Mesendoderm (in vitro differentiated cells): ENCODE measurements around the gene SART1.

Source experiments
- DNase-seq: peaks from one replicate; pipeline ENCODE4 v3.0.0; 2013
- H2AK5ac ChIP-seq: 2 replicates; pipeline ENCODE4 v1.6.1; 2013; ENCODE audit warnings: low read length, inconsistent platforms
- H2BK120ac ChIP-seq: 2 replicates; pipeline ENCODE4 v1.6.1; 2013; ENCODE audit warnings: low read depth, mild to moderate bottlenecking, low read length, moderate library complexity, mixed read lengths
- H2BK15ac ChIP-seq: replicated peaks from 2 replicates; pipeline ENCODE4 v1.6.1; 2013; ENCODE audit warnings: low read depth, mild to moderate bottlenecking, moderate library complexity
- H2BK5ac ChIP-seq: 2 replicates; pipeline ENCODE4 v1.6.1; 2013; ENCODE audit warnings: low read length, inconsistent platforms
- H3K18ac ChIP-seq: 2 replicates; pipeline ENCODE4 v1.6.1; 2013; ENCODE audit warnings: mild to moderate bottlenecking, low read length, mixed read lengths
- H3K23ac ChIP-seq: one replicate; pipeline ENCODE4 v1.6.1; 2013; ENCODE audit warnings: low read length
- H3K27ac ChIP-seq: 2 replicates; pipeline ENCODE4 v1.5.1; 2013; ENCODE audit warnings: low read depth, mild to moderate bottlenecking, inconsistent platforms, low read length, moderate library complexity
- H3K27me3 ChIP-seq: 2 replicates; pipeline ENCODE4 v1.6.1; 2013; ENCODE audit warnings: low read length, control low read depth, mild to moderate bottlenecking, inconsistent platforms; ENCODE audit not compliant: insufficient read depth, poor library complexity
- H3K36me3 ChIP-seq: 2 replicates; pipeline ENCODE4 v1.6.1; 2013; ENCODE audit warnings: low read length, inconsistent platforms; ENCODE audit not compliant: control insufficient read depth, insufficient read depth
- H3K4ac ChIP-seq: one replicate; pipeline ENCODE4 v1.6.1; 2013; ENCODE audit warnings: low read depth, mild to moderate bottlenecking, low read length, moderate library complexity
- H3K4me1 ChIP-seq: 2 replicates; pipeline ENCODE4 v1.6.1; 2013; ENCODE audit warnings: low read depth, low read length, inconsistent platforms; ENCODE audit not compliant: control insufficient read depth
- H3K4me2 ChIP-seq: 2 replicates; pipeline ENCODE4 v1.6.1; 2013; ENCODE audit warnings: low read length
- H3K4me3 ChIP-seq: 2 replicates; pipeline ENCODE4 v1.5.1; 2013; ENCODE audit warnings: mild to moderate bottlenecking, low read length
- H3K56ac ChIP-seq: one replicate; pipeline ENCODE4 v1.6.1; 2013; ENCODE audit warnings: low read length
- H3K79me1 ChIP-seq: 2 replicates; pipeline ENCODE4 v1.6.1; 2013; ENCODE audit warnings: low read length, inconsistent platforms
- H3K79me2 ChIP-seq: 2 replicates; pipeline ENCODE4 v1.6.1; 2013; ENCODE audit warnings: mild to moderate bottlenecking, low read length; ENCODE audit not compliant: control insufficient read depth, insufficient read depth
- H3K9ac ChIP-seq: 2 replicates; pipeline ENCODE4 v1.6.1; 2013; ENCODE audit warnings: low read length, inconsistent platforms
- H4K5ac ChIP-seq: one replicate; pipeline ENCODE4 v1.6.1; 2013; ENCODE audit warnings: low read length
- H4K8ac ChIP-seq: one replicate; pipeline ENCODE4 v1.6.1; 2013; ENCODE audit warnings: low read depth, mild to moderate bottlenecking, control low read depth, low read length, moderate library complexity
- WGBS: extraction: QIAGEN DNeasy Blood & Tissue Kit; methylation state at CpG from one replicate; pipeline ENCODE4 v1.1.7; 2013; ENCODE audit warnings: low lambda C conversion rate, missing lambda C conversion rate; ENCODE audit not compliant: insufficient coverage; ENCODE audit errors: extremely low coverage; 5-methylcytosine and 5-hydroxymethylcytosine counted together

Gene SART1

GRCh38 chr11:65978391-65979238, 17.1 kb downstream of the SART1 start:
- no CpG with 5 or more reads among the region's 34 CpGs for WGBS
- H3K27me3 ChIP-seq, result no peaks in the 10 kb centered on the region
- H3K36me3 ChIP-seq, result peaks cover 2% of the 10 kb centered on the region
- no peak overlapping the region for H2BK120ac ChIP-seq
- no peak overlapping the region for H3K56ac ChIP-seq
- H2BK5ac ChIP-seq, result no peak overlapping the region
- no peak overlapping the region for H3K4me3 ChIP-seq
- H3K4me2 ChIP-seq, result no peak overlapping the region
- H3K27ac ChIP-seq, result no peak overlapping the region
- H3K4ac ChIP-seq, result no peak overlapping the region
- no peak overlapping the region for H3K9ac ChIP-seq
- H2BK15ac ChIP-seq, result no peak overlapping the region
- no peak for DNase-seq
- H3K79me1 ChIP-seq, result no peaks in the 10 kb centered on the region
- H2AK5ac ChIP-seq, result no peak overlapping the region
- H3K79me2 ChIP-seq, result no peaks in the 10 kb centered on the region
- no peak overlapping the region for H4K8ac ChIP-seq
- no peak overlapping the region for H3K18ac ChIP-seq
- H3K23ac ChIP-seq, result no peak overlapping the region
- H4K5ac ChIP-seq, result no peak overlapping the region
- H3K4me1 ChIP-seq, result no peaks in the 10 kb centered on the region

- no peak overlapping the region for H3K9ac ChIP-seq
- no peak overlapping the region for H3K27ac ChIP-seq
- no peaks in the 10 kb centered on the region for H3K4me1 ChIP-seq
- H2BK5ac ChIP-seq, result no peak overlapping the region
- H3K18ac ChIP-seq, result no peak overlapping the region
- H3K56ac ChIP-seq, result no peak overlapping the region
- no peak overlapping the region for H2BK120ac ChIP-seq
- H3K4ac ChIP-seq, result no peak overlapping the region
- WGBS, result no CpG with 5 or more reads among the region's 10 CpGs
- no peak for DNase-seq
- no peak overlapping the region for H2AK5ac ChIP-seq
- no peak overlapping the region for H4K8ac ChIP-seq
- H3K4me2 ChIP-seq, result no peak overlapping the region
- H2BK15ac ChIP-seq, result no peak overlapping the region
- no peaks in the 10 kb centered on the region for H3K79me2 ChIP-seq
- no peaks in the 10 kb centered on the region for H3K79me1 ChIP-seq
- H3K23ac ChIP-seq, result no peak overlapping the region
- no peak overlapping the region for H4K5ac ChIP-seq
- no peaks in the 10 kb centered on the region for H3K27me3 ChIP-seq
- H3K4me3 ChIP-seq, result no peak overlapping the region
- H3K36me3 ChIP-seq, result peaks cover 2% of the 10 kb centered on the region
Measured at GRCh38 chr11:65979261-65979759, 17.8 kb downstream of the SART1 start.

- no peak overlapping the region for H2AK5ac ChIP-seq
- no peak overlapping the region for H3K9ac ChIP-seq
- H3K23ac ChIP-seq, result no peak overlapping the region
- H3K27ac ChIP-seq, result no peak overlapping the region
- H3K36me3 ChIP-seq, result peaks cover 2% of the 10 kb centered on the region
- no peak overlapping the region for H4K5ac ChIP-seq
- DNase-seq, result no peak
- H2BK5ac ChIP-seq, result no peak overlapping the region
- H4K8ac ChIP-seq, result no peak overlapping the region
- H3K18ac ChIP-seq, result no peak overlapping the region
- H3K56ac ChIP-seq, result no peak overlapping the region
- no peaks in the 10 kb centered on the region for H3K27me3 ChIP-seq
- no peaks in the 10 kb centered on the region for H3K79me2 ChIP-seq
- no peak overlapping the region for H3K4me3 ChIP-seq
- H3K79me1 ChIP-seq, result no peaks in the 10 kb centered on the region
- no peak overlapping the region for H2BK120ac ChIP-seq
- no peak overlapping the region for H2BK15ac ChIP-seq
- no peak overlapping the region for H3K4ac ChIP-seq
- H3K4me2 ChIP-seq, result no peak overlapping the region
- WGBS, result no CpG with 5 or more reads among the region's 12 CpGs
- H3K4me1 ChIP-seq, result no peaks in the 10 kb centered on the region
Measured at GRCh38 chr11:65981101-65981740, 19.7 kb downstream of the SART1 start.

- no peak overlapping the region for H3K4me2 ChIP-seq
- H3K56ac ChIP-seq, result no peak overlapping the region
- no peaks in the 10 kb centered on the region for H3K36me3 ChIP-seq
- H3K79me1 ChIP-seq, result no peaks in the 10 kb centered on the region
- H3K9ac ChIP-seq, result no peak overlapping the region
- H3K27ac ChIP-seq, result no peak overlapping the region
- no peak overlapping the region for H2BK15ac ChIP-seq
- H3K4ac ChIP-seq, result no peak overlapping the region
- DNase-seq, result no peak
- H3K79me2 ChIP-seq, result no peaks in the 10 kb centered on the region
- no peak overlapping the region for H2AK5ac ChIP-seq
- no CpG with 5 or more reads among the region's 16 CpGs for WGBS
- H4K5ac ChIP-seq, result no peak overlapping the region
- H3K23ac ChIP-seq, result no peak overlapping the region
- no peak overlapping the region for H2BK5ac ChIP-seq
- H3K27me3 ChIP-seq, result no peaks in the 10 kb centered on the region
- H2BK120ac ChIP-seq, result no peak overlapping the region
- H4K8ac ChIP-seq, result no peak overlapping the region
- no peak overlapping the region for H3K18ac ChIP-seq
- no peaks in the 10 kb centered on the region for H3K4me1 ChIP-seq
- H3K4me3 ChIP-seq, result no peak overlapping the region
Measured at GRCh38 chr11:65981972-65982823, 20.7 kb downstream of the SART1 start.

DNA sequence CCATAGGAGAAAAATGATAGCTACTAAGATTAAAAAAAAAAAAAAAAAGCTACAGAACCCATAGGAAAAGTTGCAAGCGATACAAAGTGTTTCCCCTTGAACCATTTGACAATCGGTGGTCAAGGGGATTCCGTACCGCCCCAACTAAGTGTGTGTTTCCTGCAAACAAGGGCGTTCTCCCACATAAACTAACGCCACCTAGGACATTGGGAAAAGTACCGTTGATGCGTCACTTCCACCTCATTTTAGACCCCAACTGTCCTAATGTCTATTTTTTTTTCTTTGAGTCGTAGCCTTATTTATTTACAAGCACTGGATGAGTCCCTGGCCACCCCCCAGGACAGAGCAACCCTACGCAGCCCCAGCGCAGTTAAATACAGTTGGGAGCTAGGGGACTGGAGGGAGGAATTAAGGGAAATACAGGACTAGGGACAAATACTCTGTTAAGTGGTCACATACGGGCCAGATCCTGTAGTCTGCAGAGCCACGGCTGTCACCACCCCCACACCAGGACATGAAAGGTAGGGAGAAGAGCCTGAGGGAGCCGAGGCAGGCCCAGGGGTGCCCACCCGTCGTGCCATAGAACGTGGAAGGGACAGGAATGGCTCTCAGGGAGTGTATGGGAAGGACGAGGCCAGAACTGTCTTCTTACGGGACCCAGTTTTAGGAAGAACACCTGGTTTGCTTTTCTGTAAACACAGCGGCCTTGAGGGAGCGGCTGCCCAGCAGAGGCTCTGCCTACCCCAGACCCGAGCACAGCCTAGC, 21.5 kb downstream of the SART1 start:
- H2AK5ac ChIP-seq, result no peak overlapping the region
- no peaks in the 10 kb centered on the region for H3K4me1 ChIP-seq
- no peak overlapping the region for H2BK5ac ChIP-seq
- WGBS, result no CpG with 5 or more reads among the region's 22 CpGs
- no peak overlapping the region for H3K4me2 ChIP-seq
- H3K4me3 ChIP-seq, result no peak overlapping the region
- no peak overlapping the region for H3K18ac ChIP-seq
- H3K79me2 ChIP-seq, result no peaks in the 10 kb centered on the region
- H3K56ac ChIP-seq, result no peak overlapping the region
- H3K27ac ChIP-seq, result no peak overlapping the region
- H3K27me3 ChIP-seq, result no peaks in the 10 kb centered on the region
- H2BK15ac ChIP-seq, result no peak overlapping the region
- no peak overlapping the region for H2BK120ac ChIP-seq
- H4K8ac ChIP-seq, result no peak overlapping the region
- H3K9ac ChIP-seq, result no peak overlapping the region
- H3K4ac ChIP-seq, result no peak overlapping the region
- no peak overlapping the region for H3K23ac ChIP-seq
- H3K36me3 ChIP-seq, result no peaks in the 10 kb centered on the region
- no peaks in the 10 kb centered on the region for H3K79me1 ChIP-seq
- DNase-seq, result no peak
- no peak overlapping the region for H4K5ac ChIP-seq
